Gastrocnemius medialis (tissue), 4 donors: ENCODE results near the gene SLC35E2B. TPM values are rescaled to one million over a fixed set of nuclear protein-coding genes. Genes with fewer than 3 reads are reported as not detected.
A peak's percentile ranks its signal among the peaks of the same experiment; 100 is the strongest.

Source experiments
- ATAC-seq, 2 donors: fragments of 150-250 bp; one replicate each; pipeline ENCODE4 v1.9.1; 2016
- DNase-seq, 2 donors: peaks; one replicate each; pipeline ENCODE4 v3.0.0-alpha.2; 2019
- H3K27ac ChIP-seq, 4 donors: fragments of 200-600 bp; sonication (generic); 1 replicate in 1 of 4; 2 replicates in 3 of 4; pipeline ENCODE4 v1.5.1; 2016 to 2018; ENCODE audit warnings: mild to moderate bottlenecking in 2 of 4, moderate library complexity in 1 of 4
- H3K27me3 ChIP-seq, 3 donors: fragments of 200-600 bp; sonication (generic) in 2 of 3; 1 replicate in 1 of 3; 2 replicates in 2 of 3; pipeline versions ENCODE4 v1.5.1 to v1.6.0; 2016 to 2019; ENCODE audit warnings: mild to moderate bottlenecking in 1 of 3, moderate library complexity in 1 of 3
- H3K36me3 ChIP-seq, 2 donors: fragments of 200-600 bp; sonication (generic) in 1 of 2; one replicate each; pipeline ENCODE4 v1.5.1; 2017 to 2018
- H3K4me1 ChIP-seq, 2 donors: fragments of 200-600 bp; sonication (generic) in 1 of 2; one replicate each; pipeline ENCODE4 v1.5.1; 2016 to 2017; ENCODE audit warnings: mild to moderate bottlenecking in 2 of 2
- H3K4me3 ChIP-seq, 4 donors: fragments of 200-600 bp; sonication (generic) in 3 of 4; 1 replicate in 1 of 4; 2 replicates in 3 of 4; pipeline ENCODE4 v1.5.1; 2016 to 2019; ENCODE audit warnings: mild to moderate bottlenecking in 2 of 4
- H3K9me3 ChIP-seq, 3 donors: fragments of 200-600 bp; sonication (generic) in 2 of 3; 1 replicate in 1 of 3; 2 replicates in 2 of 3; pipeline ENCODE4 v1.5.1; 2016 to 2019
- CTCF ChIP-seq, 5 experiments: fragments of 450-650 bp in 3 of 5; fragments of 200-600 bp in 2 of 5; sonication (generic) in 2 of 5; IDR thresholded peaks in 4 of 5; conservative IDR thresholded peaks in 1 of 5; 1 replicate in 4 of 5; 2 replicates in 1 of 5; pipeline ENCODE4 v1.5.1; 2016 to 2019; ENCODE audit warnings: antibody characterized with exemption in 5 of 5, mild to moderate bottlenecking in 3 of 5, moderate library complexity in 3 of 5
- POLR2A ChIP-seq, 2 donors: fragments of 450-650 bp; IDR thresholded peaks; one replicate each; pipeline ENCODE4 v1.6.1; 2017; ENCODE audit warnings: antibody characterized with exemption in 2 of 2, mild to moderate bottlenecking in 2 of 2, moderate library complexity in 2 of 2
- in situ Hi-C, 4 donors: fragments of 200-750 bp; cut with MboI; loops; one replicate each; pipeline versions ENCODE4 v1.15.0 to v1.8.0; 2017; ENCODE audit warnings: low sequenced_read_pairs in 4 of 4
- intact Hi-C: fragments of 100-400 bp; cut with DNase I; formaldehyde crosslinking; loops from one replicate; pipeline ENCODE4 v1.15.1; 2023; ENCODE audit warnings: low total_unique reads
- total RNA-seq, 4 donors: library from RNA; depleted of rRNA; stranded (reverse); fragments of >200 nt; gene quantifications; one replicate each; pipeline versions ENCODE4 v1.1.0 to v1.2.3, GENCODE V29; 2016

Gene SLC35E2B
- total RNA-seq, 4 donors from 2014 or later: 13.5 to 21.8 (median 15.2) TPM

GRCh38 chr1:1613509-1614082 is 79.0 kb downstream of the SLC35E2B start:
- ATAC-seq (no peak), DNase-seq (no peak)
- Histone ChIP-seq H3K4me1 (peaks cover 28% of the 10 kb centered on the region in 2 donors), H3K27me3 (no peaks in the 10 kb centered on the region), H3K9me3 (no peaks in the 10 kb centered on the region), H3K4me3 (peak overlapping the region in 2 of 4 donors; percentile 82 to 94), H3K27ac (no peak overlapping the region), H3K36me3 (peaks cover 0 to 6% of the 10 kb centered on the region in 2 donors)
- in situ Hi-C loops (no loop called here), intact Hi-C loops (loop anchor here (2.0 kb wide), 1 partner anchor 45 kb away; the partner anchor contains the start of gene CDK11B)
- TF ChIP-seq CTCF (IDR thresholded peaks at IDR 0.05 in 4 of 5, conservative IDR thresholded peaks at IDR 0.05 in 1 of 5) (no peak), POLR2A (IDR thresholded peaks at IDR 0.05) (no peak)

- Histone ChIP-seq H3K4me1 (peaks cover 20 to 21% of the 10 kb centered on the region in 2 donors), H3K36me3 (peaks cover 0 to 6% of the 10 kb centered on the region in 2 donors), H3K27ac (no peak overlapping the region), H3K27me3 (no peaks in the 10 kb centered on the region), H3K4me3 (no peak overlapping the region), H3K9me3 (no peaks in the 10 kb centered on the region)
- ATAC-seq: no peak
- intact Hi-C loops: no loop called here
- DNase-seq: no peak
- TF ChIP-seq POLR2A (IDR thresholded peaks at IDR 0.05) (no peak), CTCF (IDR thresholded peaks at IDR 0.05 in 4 of 5, conservative IDR thresholded peaks at IDR 0.05 in 1 of 5) (no peak)
- in situ Hi-C loops: no loop called here
These were observed 80.5 kb downstream of the SLC35E2B start for GRCh38 chr1:1612104-1612400.

- intact Hi-C loops: no loop called here
These were observed 81.8 kb downstream of the SLC35E2B start for GRCh38 chr1:1610796-1611195.

GRCh38 chr1:1609822-1610485 is 82.6 kb downstream of the SLC35E2B start:
- Histone ChIP-seq H3K4me1 (peaks cover 13% of the 10 kb centered on the region in 2 donors), H3K27ac (no peak overlapping the region), H3K9me3 (no peaks in the 10 kb centered on the region), H3K36me3 (peaks cover 0 to 6% of the 10 kb centered on the region in 2 donors), H3K27me3 (peaks cover 0 to 1% (median under 1%) of the 10 kb centered on the region in 3 donors), H3K4me3 (no peak overlapping the region)
- TF ChIP-seq POLR2A (IDR thresholded peaks at IDR 0.05): no peak
- no peak for TF ChIP-seq CTCF (IDR thresholded peaks at IDR 0.05 in 4 of 5, conservative IDR thresholded peaks at IDR 0.05 in 1 of 5)
- in situ Hi-C loops (no loop called here), intact Hi-C loops (no loop called here)
- ATAC-seq (no peak), DNase-seq (no peak)

More at GRCh38 chr1:1610796-1611195, 81.8 kb downstream of the SLC35E2B start:
- ATAC-seq (no peak), DNase-seq (no peak)
- in situ Hi-C loops: no loop called here
- Histone ChIP-seq H3K4me1 (peaks cover 13% of the 10 kb centered on the region in 2 donors), H3K27me3 (no peaks in the 10 kb centered on the region), H3K9me3 (no peaks in the 10 kb centered on the region), H3K27ac (no peak overlapping the region), H3K36me3 (peaks cover 0 to 6% of the 10 kb centered on the region in 2 donors), H3K4me3 (no peak overlapping the region)
- TF ChIP-seq POLR2A (IDR thresholded peaks at IDR 0.05): no peak
- TF ChIP-seq CTCF (IDR thresholded peaks at IDR 0.05 in 4 of 5, conservative IDR thresholded peaks at IDR 0.05 in 1 of 5): no peak

Other genes starting within 250 kb of the SLC35E2B start
- gene ATAD3C, start 243.1 kb downstream of the SLC35E2B start, total RNA-seq: under 1 TPM in 1 of 4 donors, not detected in 3; 0.07 TPM
- gene ATAD3B, start 221.0 kb downstream of the SLC35E2B start, total RNA-seq: 1 to 10 TPM; 3.5 to 7.1 (median 5.9) TPM
- 10 to 100 TPM; 22.9 to 47.9 (median 35.6) TPM for gene ATAD3A, start 180.6 kb downstream of the SLC35E2B start, total RNA-seq
- 1 to 10 TPM in 3 of 4 donors, not detected in 1; 1.1 to 2.0 (median 1.9) TPM for gene TMEM240, start 152.2 kb downstream of the SLC35E2B start, total RNA-seq
- gene SSU72, start 117.9 kb downstream of the SLC35E2B start, total RNA-seq: 100 to 1,000 TPM; 141 to 235 (median 208) TPM
- gene FNDC10, start 92.7 kb downstream of the SLC35E2B start, total RNA-seq: 1 to 10 TPM in 1 of 4 donors, under 1 TPM in 2, not detected in 1; 0.20 to 1.3 (median 0.94) TPM
- 100 to 1,000 TPM in 2 of 4 donors, 10 to 100 TPM in 2; 66.4 to 154 (median 117) TPM for gene MIB2, start 77.3 kb downstream of the SLC35E2B start, total RNA-seq
- gene MMP23B, start 60.6 kb downstream of the SLC35E2B start, total RNA-seq: under 1 TPM in 1 of 4 donors, not detected in 3; 0.62 TPM
- gene CDK11B, start 33.8 kb downstream of the SLC35E2B start, total RNA-seq: 10 to 100 TPM; 19.5 to 49.0 (median 42.2) TPM
- gene CDK11A, start 31.6 kb upstream of the SLC35E2B start, total RNA-seq: 10 to 100 TPM in 3 of 4 donors, 1 to 10 TPM in 1; 9.0 to 14.6 (median 11.6) TPM
- gene NADK, start 85.7 kb upstream of the SLC35E2B start, total RNA-seq: 10 to 100 TPM; 20.1 to 33.1 (median 32.5) TPM
- gene GNB1, start 198.3 kb upstream of the SLC35E2B start, total RNA-seq: 10 to 100 TPM; 29.9 to 44.1 (median 37.2) TPM
- 1 to 10 TPM in 2 of 4 donors, not detected in 2; 4.8 to 7.0 TPM for gene CALML6, start 222.5 kb upstream of the SLC35E2B start, total RNA-seq
- 100 to 1,000 TPM in 1 of 4 donors, 10 to 100 TPM in 3; 43.3 to 155 (median 67.2) TPM for gene TMEM52, start 226.5 kb upstream of the SLC35E2B start, total RNA-seq